ENCODE results near the gene ZNF575. TPM values are rescaled to one million over a fixed set of nuclear protein-coding genes. Genes with fewer than 3 reads are reported as not detected.
A peak's percentile ranks its signal among the peaks of the same experiment; 100 is the strongest.

Gene ZNF575
- total RNA-seq, 1 experiment from 2014 or later = 1.1 TPM

- peak; percentile 86 for DNase-seq (ENCODE audit: unreplicated experiment)
- no TSS peak for BruUV-seq (replicated peaks)
- Mint-ChIP-seq H3K36me3 (ENCODE audit: insufficient read depth, unreplicated experiment) (peaks cover 29% of the 10 kb centered on the region), H3K4me3 (ENCODE audit: unreplicated experiment) (no peak overlapping the region), H3K27me3 (ENCODE audit: insufficient read depth, unreplicated experiment) (no peaks in the 10 kb centered on the region), H3K9me3 (ENCODE audit: unreplicated experiment) (no peaks in the 10 kb centered on the region), H3K27ac (ENCODE audit: low read depth, unreplicated experiment) (no peak overlapping the region), H3K4me1 (ENCODE audit: insufficient read depth, unreplicated experiment) (peaks cover 6% of the 10 kb centered on the region)
- ChIA-PET POLR2A (no interaction called here), CTCF (no interaction called here)
- intact Hi-C loops (cut with micrococcal nuclease) = loop anchor here (1.0 kb wide), 1 partner anchor 35 kb away; the partner anchor contains the start of gene ETHE1
- TF ChIP-seq, protein P1, sequence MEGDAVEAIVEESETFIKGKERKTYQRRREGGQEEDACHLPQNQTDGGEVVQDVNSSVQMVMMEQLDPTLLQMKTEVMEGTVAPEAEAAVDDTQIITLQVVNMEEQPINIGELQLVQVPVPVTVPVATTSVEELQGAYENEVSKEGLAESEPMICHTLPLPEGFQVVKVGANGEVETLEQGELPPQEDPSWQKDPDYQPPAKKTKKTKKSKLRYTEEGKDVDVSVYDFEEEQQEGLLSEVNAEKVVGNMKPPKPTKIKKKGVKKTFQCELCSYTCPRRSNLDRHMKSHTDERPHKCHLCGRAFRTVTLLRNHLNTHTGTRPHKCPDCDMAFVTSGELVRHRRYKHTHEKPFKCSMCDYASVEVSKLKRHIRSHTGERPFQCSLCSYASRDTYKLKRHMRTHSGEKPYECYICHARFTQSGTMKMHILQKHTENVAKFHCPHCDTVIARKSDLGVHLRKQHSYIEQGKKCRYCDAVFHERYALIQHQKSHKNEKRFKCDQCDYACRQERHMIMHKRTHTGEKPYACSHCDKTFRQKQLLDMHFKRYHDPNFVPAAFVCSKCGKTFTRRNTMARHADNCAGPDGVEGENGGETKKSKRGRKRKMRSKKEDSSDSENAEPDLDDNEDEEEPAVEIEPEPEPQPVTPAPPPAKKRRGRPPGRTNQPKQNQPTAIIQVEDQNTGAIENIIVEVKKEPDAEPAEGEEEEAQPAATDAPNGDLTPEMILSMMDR (IDR thresholded peaks at IDR 0.05; ENCODE audit: unreplicated experiment) = no peak
Measured at GRCh38 chr19:43562698-43563241, 29.8 kb downstream of the ZNF575 start.

- H3K27ac Mint-ChIP-seq (ENCODE audit: low read depth, unreplicated experiment) = no peak overlapping the region
- no TSS peak for BruUV-seq (replicated peaks)
- ChIA-PET POLR2A (no interaction called here), CTCF (interaction anchor here (0.6 kb wide), 1 partner anchor 11 kb away, joined by 3 read pairs; the partner anchor contains the start of gene XRCC1)
- no peaks in the 10 kb centered on the region for H3K9me3 Mint-ChIP-seq (ENCODE audit: unreplicated experiment)
- TF ChIP-seq, protein P1 (IDR thresholded peaks at IDR 0.05; ENCODE audit: unreplicated experiment) = no peak
- H3K4me3 Mint-ChIP-seq (ENCODE audit: unreplicated experiment) = no peak overlapping the region
- intact Hi-C loops (cut with micrococcal nuclease) = no loop called here
- no peaks in the 10 kb centered on the region for H3K27me3 Mint-ChIP-seq (ENCODE audit: insufficient read depth, unreplicated experiment)
- H3K36me3 Mint-ChIP-seq (ENCODE audit: insufficient read depth, unreplicated experiment) = peaks cover 19% of the 10 kb centered on the region
- no peak for DNase-seq (ENCODE audit: unreplicated experiment)
- peaks cover 6% of the 10 kb centered on the region for H3K4me1 Mint-ChIP-seq (ENCODE audit: insufficient read depth, unreplicated experiment)
Measured at GRCh38 chr19:43563816-43564457, 30.9 kb downstream of the ZNF575 start.

GRCh38 chr19:43564800-43565199, 31.8 kb downstream of the ZNF575 start:
- Mint-ChIP-seq H3K27ac (ENCODE audit: low read depth, unreplicated experiment) (no peak overlapping the region), H3K27me3 (ENCODE audit: insufficient read depth, unreplicated experiment) (no peaks in the 10 kb centered on the region), H3K9me3 (ENCODE audit: unreplicated experiment) (no peaks in the 10 kb centered on the region), H3K4me1 (ENCODE audit: insufficient read depth, unreplicated experiment) (peaks cover 6% of the 10 kb centered on the region), H3K36me3 (ENCODE audit: insufficient read depth, unreplicated experiment) (peaks cover 15% of the 10 kb centered on the region), H3K4me3 (ENCODE audit: unreplicated experiment) (no peak overlapping the region)
- intact Hi-C loops (cut with micrococcal nuclease) = no loop called here
- TF ChIP-seq, protein P1 (IDR thresholded peaks at IDR 0.05; ENCODE audit: unreplicated experiment) = no peak
- POLR2A ChIA-PET = interaction anchor here (1.2 kb wide), 2 partner anchors 9 to 31 kb away, joined by 3 read pairs; partner anchors contain the start of genes IRGQ and ZNF576
- no TSS peak for BruUV-seq (replicated peaks)
- DNase-seq (ENCODE audit: unreplicated experiment) = no peak
- CTCF ChIA-PET = interaction anchor here (0.7 to 1.6 kb wide), 5 partner anchors 9 to 96 kb away, joined by 3 to 8 read pairs (median 4); no protein-coding TSS in a partner anchor

DNA sequence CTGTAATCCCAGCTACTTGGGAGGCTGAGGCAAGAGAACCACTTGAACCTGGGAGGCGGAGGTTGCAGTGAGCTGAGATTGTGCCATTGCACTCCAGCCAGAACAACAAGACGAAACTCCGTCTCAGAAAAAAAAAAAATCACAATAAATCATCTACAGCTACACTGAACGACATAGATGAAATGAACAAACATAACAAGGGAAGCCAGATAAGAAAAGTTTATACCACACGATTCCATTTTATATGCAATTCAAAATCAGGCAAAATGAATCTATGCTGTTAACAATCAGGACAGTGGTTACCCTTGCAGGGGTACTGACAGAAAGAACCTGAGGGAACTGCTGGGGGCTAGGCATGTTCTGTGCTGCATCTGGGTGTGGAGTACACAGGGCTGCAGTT, 36.7 kb downstream of the ZNF575 start:
- Mint-ChIP-seq H3K4me1 (ENCODE audit: insufficient read depth, unreplicated experiment) (peaks cover 16% of the 10 kb centered on the region), H3K36me3 (ENCODE audit: insufficient read depth, unreplicated experiment) (peaks cover 12% of the 10 kb centered on the region), H3K4me3 (ENCODE audit: unreplicated experiment) (no peak overlapping the region), H3K27me3 (ENCODE audit: insufficient read depth, unreplicated experiment) (no peaks in the 10 kb centered on the region), H3K9me3 (ENCODE audit: unreplicated experiment) (no peaks in the 10 kb centered on the region), H3K27ac (ENCODE audit: low read depth, unreplicated experiment) (no peak overlapping the region)
- ChIA-PET CTCF (interaction anchor here (0.6 to 1.4 kb wide), 4 partner anchors 15 to 83 kb away, joined by 3 to 9 read pairs (median 4); no protein-coding TSS in a partner anchor), POLR2A (interaction anchor here (0.7 to 1.9 kb wide), 2 partner anchors 27 to 96 kb away, joined by 4 read pairs; partner anchors contain the start of genes IRGQ and ZNF576)
- intact Hi-C loops (cut with micrococcal nuclease) = no loop called here
- BruUV-seq (replicated peaks) = no TSS peak
- DNase-seq (ENCODE audit: unreplicated experiment) = no peak
- TF ChIP-seq, protein P1 (IDR thresholded peaks at IDR 0.05; ENCODE audit: unreplicated experiment) = no peak
